Endodermal cell (in vitro differentiated cells): Measurements from ENCODE around the gene GSTP1. TPM values are rescaled to one million over a fixed set of nuclear protein-coding genes. Genes with fewer than 3 reads are reported as not detected.
A peak's percentile ranks its signal among the peaks of the same experiment; 100 is the strongest.

ENCODE experiments used
- DNase-seq: peaks from one replicate; pipeline ENCODE4 v3.0.0-alpha.2; 2017
- H3K27ac ChIP-seq: 2 replicates; pipeline ENCODE4 v1.5.1; 2013; ENCODE audit warnings: mild to moderate bottlenecking, low read depth, low read length, moderate library complexity
- H3K27me3 ChIP-seq: 2 replicates; pipeline ENCODE4 v1.6.1; 2013; ENCODE audit warnings: mild to moderate bottlenecking, low read length, moderate library complexity; ENCODE audit not compliant: insufficient read depth, control insufficient read depth, poor library complexity, severe bottlenecking
- H3K36me3 ChIP-seq: 2 replicates; pipeline ENCODE4 v1.7.0; 2013; ENCODE audit warnings: mild to moderate bottlenecking, low read length, moderate library complexity; ENCODE audit not compliant: control insufficient read depth, insufficient read depth
- H3K4me1 ChIP-seq: one replicate; pipeline ENCODE4 v1.7.0; 2013; ENCODE audit warnings: low read length; ENCODE audit not compliant: control insufficient read depth, insufficient read depth
- H3K4me3 ChIP-seq: 2 replicates; pipeline ENCODE4 v1.5.1; 2013; ENCODE audit warnings: mild to moderate bottlenecking, low read length, moderate library complexity
- H3K9ac ChIP-seq: 2 replicates; pipeline ENCODE4 v1.6.1; 2013; ENCODE audit warnings: mild to moderate bottlenecking, low read length, moderate library complexity; ENCODE audit not compliant: poor library complexity, severe bottlenecking; ENCODE audit errors: extremely low read depth
- H3K9me3 ChIP-seq: 2 replicates; pipeline ENCODE4 v1.6.1; 2013; ENCODE audit warnings: mild to moderate bottlenecking, low read length, moderate library complexity; ENCODE audit not compliant: control insufficient read depth
- H3K27ac Mint-ChIP-seq: 2 replicates; pipeline ENCODE4 v1.8.0; 2020; ENCODE audit warnings: mixed read lengths
- H3K27me3 Mint-ChIP-seq: 2 replicates; pipeline ENCODE4 v1.8.0; 2021; ENCODE audit warnings: mild to moderate bottlenecking, mixed read lengths; ENCODE audit not compliant: insufficient read depth
- H3K36me3 Mint-ChIP-seq: 2 replicates; pipeline ENCODE4 v1.8.0; 2020; ENCODE audit warnings: low read depth, mixed read lengths
- H3K4me1 Mint-ChIP-seq: 2 replicates; pipeline ENCODE4 v1.8.0; 2020; ENCODE audit warnings: mixed read lengths
- H3K4me3 Mint-ChIP-seq: 2 replicates; pipeline ENCODE4 v1.8.0; 2020; ENCODE audit warnings: mild to moderate bottlenecking, moderate library complexity, mixed read lengths
- H3K9me3 Mint-ChIP-seq: 2 replicates; pipeline ENCODE4 v1.8.0; 2020; ENCODE audit warnings: mild to moderate bottlenecking, mixed read lengths
- CTCF ChIP-seq: fragments of 200-600 bp; sonication (generic); conservative IDR thresholded peaks from 2 replicates; pipeline ENCODE4 v1.5.0; 2021; ENCODE audit warnings: antibody characterized with exemption, mild to moderate bottlenecking
- WGBS, 2 experiments: methylation state at CpG; one replicate each; pipeline versions ENCODE4 v1.1.5 to v1.1.7; 2013; ENCODE audit warnings: missing lambda C conversion rate in 2 of 2, mixed read lengths in 1 of 2; ENCODE audit not compliant: insufficient coverage in 1 of 2, insufficient read length in 1 of 2; 5-methylcytosine and 5-hydroxymethylcytosine counted together
- total RNA-seq, 2 donors: library from RNA; stranded (reverse); fragmentation: NEBNext Ultra II Directional in 1 of 2; extraction: Animal tissue kit (Norgen Biotek cat#: 25700) in 1 of 2; gene quantifications; 2 replicates in 1 of 2; 3 replicates in 1 of 2; pipeline ENCODE4 v1.2.1, GENCODE V29; 2021

Gene GSTP1
- total RNA-seq, 2 donors from 2014 or later: 1,359 to 1,473 TPM

- H3K4me3 ChIP-seq: no peak overlapping the region
- Mint-ChIP-seq H3K4me3 (no peak overlapping the region), H3K9me3 (peaks cover 26% of the 10 kb centered on the region), H3K27me3 (peaks cover 3% of the 10 kb centered on the region), H3K4me1 (peaks cover 4% of the 10 kb centered on the region), H3K27ac (no peak overlapping the region), H3K36me3 (no peaks in the 10 kb centered on the region)
- no peak overlapping the region for H3K9ac ChIP-seq
- TF ChIP-seq CTCF: peak; percentile 34
- H3K9me3 ChIP-seq: peaks cover 8% of the 10 kb centered on the region
- 84 to 87% methylated on average over 3 to 6 of the region's 6 CpGs for WGBS, 2 experiments
- DNase-seq: no peak
- H3K27me3 ChIP-seq: no peaks in the 10 kb centered on the region
- no peaks in the 10 kb centered on the region for H3K36me3 ChIP-seq
- H3K4me1 ChIP-seq: no peaks in the 10 kb centered on the region
- no peak overlapping the region for H3K27ac ChIP-seq
These were observed 42.4 kb upstream of the GSTP1 start for GRCh38 chr11:67541198-67541597.

- Mint-ChIP-seq H3K4me3 (no peak overlapping the region), H3K27me3 (peaks cover 10% of the 10 kb centered on the region), H3K9me3 (peaks cover 18% of the 10 kb centered on the region), H3K27ac (no peak overlapping the region), H3K4me1 (peaks cover 4% of the 10 kb centered on the region), H3K36me3 (no peaks in the 10 kb centered on the region)
- Histone ChIP-seq H3K27me3 (no peaks in the 10 kb centered on the region), H3K36me3 (no peaks in the 10 kb centered on the region), H3K27ac (no peak overlapping the region), H3K4me1 (no peaks in the 10 kb centered on the region), H3K9me3 (no peaks in the 10 kb centered on the region), H3K4me3 (no peak overlapping the region), H3K9ac (no peak overlapping the region)
- DNase-seq: no peak
- 95% methylated on average over 2 of the region's 3 CpGs; no CpG with 5 or more reads in 1 of the 2 experiments for WGBS, 2 experiments
- TF ChIP-seq CTCF: no peak
These were observed 41.4 kb upstream of the GSTP1 start for GRCh38 chr11:67542169-67542568.

DNA sequence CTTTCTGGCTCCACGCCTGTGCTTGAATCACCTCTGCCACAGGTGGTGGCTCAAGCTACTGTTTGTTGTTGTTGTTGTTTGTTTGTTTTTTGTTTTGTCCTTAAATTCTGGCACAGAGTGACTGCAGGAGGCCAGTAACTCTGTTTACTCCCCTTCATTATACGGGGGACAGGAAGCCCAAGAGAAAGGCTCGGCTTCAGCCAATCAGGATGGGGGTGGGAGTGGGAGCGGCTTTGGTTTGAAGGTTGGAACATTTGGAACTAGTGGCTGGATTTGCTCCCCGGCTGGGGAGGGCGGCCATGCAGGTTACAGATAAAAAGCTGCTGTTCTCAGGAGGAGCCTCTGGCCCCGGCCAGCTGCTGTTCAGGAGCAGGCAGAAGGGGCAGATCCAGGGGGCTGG is 40.6 kb upstream of the GSTP1 start:
- Mint-ChIP-seq H3K9me3 (peaks cover 11% of the 10 kb centered on the region), H3K27ac (peak overlapping the region; percentile 80), H3K27me3 (peaks cover 12% of the 10 kb centered on the region), H3K4me1 (peaks cover 4% of the 10 kb centered on the region), H3K36me3 (no peaks in the 10 kb centered on the region), H3K4me3 (no peak overlapping the region)
- Histone ChIP-seq H3K4me1 (no peaks in the 10 kb centered on the region), H3K27ac (no peak overlapping the region), H3K9ac (no peak overlapping the region), H3K36me3 (no peaks in the 10 kb centered on the region), H3K9me3 (no peaks in the 10 kb centered on the region), H3K4me3 (no peak overlapping the region), H3K27me3 (no peaks in the 10 kb centered on the region)
- WGBS, 2 experiments: 77 to 93% methylated on average over 2 to 6 of the region's 7 CpGs
- TF ChIP-seq CTCF: no peak
- peak; percentile 81 for DNase-seq
